Measurements from ENCODE around the gene TGFBR1.
"Not testable (repeated sequence)": the region's sequence is repeated elsewhere in the genome, so short reads cannot be mapped to it uniquely, and the experiment has no call there.

TGFBR1 gene

GRCh38 chr9:99189887-99190596 lies 85.1 kb downstream of the TGFBR1 start:
- DNase-seq (ENCODE audit: low spot score), result no peak

GRCh38 chr9:99190597-99191283 lies 85.8 kb downstream of the TGFBR1 start:
- DNase-seq (ENCODE audit: low spot score), result no peak

- DNase-seq (ENCODE audit: low spot score), result no peak
Measured at GRCh38 chr9:99192786-99193465, 88.0 kb downstream of the TGFBR1 start.

- DNase-seq (ENCODE audit: low spot score), result no peak
Measured at GRCh38 chr9:99193466-99193821, 88.5 kb downstream of the TGFBR1 start.

GRCh38 chr9:99196484-99196883 lies 91.6 kb downstream of the TGFBR1 start:
- DNase-seq (ENCODE audit: low spot score), result not testable (repeated sequence)

GRCh38 chr9:99197124-99197630 lies 92.3 kb downstream of the TGFBR1 start:
- DNase-seq (ENCODE audit: low spot score), result no peak

GRCh38 chr9:99197987-99198386 lies 93.1 kb downstream of the TGFBR1 start:
- peak; percentile 21 for DNase-seq (ENCODE audit: low spot score)

GRCh38 chr9:99199938-99200539 lies 95.1 kb downstream of the TGFBR1 start:
- no peak for DNase-seq (ENCODE audit: low spot score)

- DNase-seq (ENCODE audit: low spot score), result no peak
Measured at GRCh38 chr9:99201603-99202002, 96.7 kb downstream of the TGFBR1 start.
